ENCODE data around the gene CDKN1B.

CDKN1B gene

DNA sequence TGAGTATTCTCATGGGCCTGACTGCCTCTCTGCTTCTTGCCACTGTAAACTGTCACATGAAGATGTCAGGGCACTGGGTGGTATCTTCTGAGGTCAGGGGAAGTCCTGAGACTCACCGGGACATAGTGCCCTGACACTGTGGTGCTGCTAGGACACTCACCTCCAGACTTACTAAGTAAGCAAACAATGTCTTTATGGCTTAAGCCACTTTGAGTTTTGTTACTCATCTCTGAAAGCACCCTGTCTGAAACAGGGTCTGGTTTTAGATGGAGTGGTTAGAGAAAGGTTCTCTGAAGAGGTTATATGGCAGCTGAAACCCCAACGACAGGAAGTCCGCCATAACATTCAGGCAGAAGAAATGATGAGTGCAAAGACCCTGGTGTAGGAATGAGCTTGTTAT, 43.9 kb upstream of the CDKN1B start:
- H3K9me3 ChIP-seq (ENCODE audit: severe bottlenecking), result no peaks in the 10 kb centered on the region
- no peaks in the 10 kb centered on the region for H3K27me3 ChIP-seq (ENCODE audit: insufficient read depth, poor library complexity, severe bottlenecking)
- DNase-seq (ENCODE audit: low spot score) (no peak), ATAC-seq (ENCODE audit: low read depth) (no peak)
- no peaks in the 10 kb centered on the region for H3K4me1 ChIP-seq (ENCODE audit: insufficient read depth, poor library complexity, severe bottlenecking)
- H3K36me3 ChIP-seq (ENCODE audit: low read depth), result no peaks in the 10 kb centered on the region
- H3K4me3 ChIP-seq (ENCODE audit: severe bottlenecking), result no peak overlapping the region
- TF ChIP-seq, protein P1, sequence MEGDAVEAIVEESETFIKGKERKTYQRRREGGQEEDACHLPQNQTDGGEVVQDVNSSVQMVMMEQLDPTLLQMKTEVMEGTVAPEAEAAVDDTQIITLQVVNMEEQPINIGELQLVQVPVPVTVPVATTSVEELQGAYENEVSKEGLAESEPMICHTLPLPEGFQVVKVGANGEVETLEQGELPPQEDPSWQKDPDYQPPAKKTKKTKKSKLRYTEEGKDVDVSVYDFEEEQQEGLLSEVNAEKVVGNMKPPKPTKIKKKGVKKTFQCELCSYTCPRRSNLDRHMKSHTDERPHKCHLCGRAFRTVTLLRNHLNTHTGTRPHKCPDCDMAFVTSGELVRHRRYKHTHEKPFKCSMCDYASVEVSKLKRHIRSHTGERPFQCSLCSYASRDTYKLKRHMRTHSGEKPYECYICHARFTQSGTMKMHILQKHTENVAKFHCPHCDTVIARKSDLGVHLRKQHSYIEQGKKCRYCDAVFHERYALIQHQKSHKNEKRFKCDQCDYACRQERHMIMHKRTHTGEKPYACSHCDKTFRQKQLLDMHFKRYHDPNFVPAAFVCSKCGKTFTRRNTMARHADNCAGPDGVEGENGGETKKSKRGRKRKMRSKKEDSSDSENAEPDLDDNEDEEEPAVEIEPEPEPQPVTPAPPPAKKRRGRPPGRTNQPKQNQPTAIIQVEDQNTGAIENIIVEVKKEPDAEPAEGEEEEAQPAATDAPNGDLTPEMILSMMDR (IDR thresholded peaks at IDR 0.05; ENCODE audit: poor library complexity, severe bottlenecking), result no peak
- H3K27ac ChIP-seq (ENCODE audit: poor library complexity, severe bottlenecking), result no peak overlapping the region

DNA sequence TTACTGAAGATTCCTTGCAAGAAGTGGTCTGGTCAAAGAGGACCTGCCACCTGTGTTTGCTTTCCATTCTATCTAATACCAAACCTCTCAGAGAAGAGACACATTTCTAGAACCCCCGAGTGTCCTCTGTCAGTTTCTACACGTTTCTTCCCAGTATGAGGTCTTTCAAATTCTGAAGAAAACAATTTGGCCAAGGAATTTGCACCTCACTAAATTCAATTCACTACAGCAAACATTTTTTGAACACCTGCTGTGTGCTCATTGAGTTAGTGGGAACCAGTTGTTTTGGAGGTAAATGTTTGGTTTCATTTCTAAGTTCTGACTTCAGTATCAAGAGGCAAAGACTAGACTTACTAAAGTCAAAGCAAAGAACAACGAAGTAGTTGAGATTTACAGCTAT, 40.6 kb upstream of the CDKN1B start:
- no peak overlapping the region for H3K4me3 ChIP-seq (ENCODE audit: severe bottlenecking)
- no peaks in the 10 kb centered on the region for H3K9me3 ChIP-seq (ENCODE audit: severe bottlenecking)
- DNase-seq (ENCODE audit: low spot score) (no peak), ATAC-seq (ENCODE audit: low read depth) (no peak)
- H3K4me1 ChIP-seq (ENCODE audit: insufficient read depth, poor library complexity, severe bottlenecking), result no peaks in the 10 kb centered on the region
- H3K36me3 ChIP-seq (ENCODE audit: low read depth), result no peaks in the 10 kb centered on the region
- no peak overlapping the region for H3K27ac ChIP-seq (ENCODE audit: poor library complexity, severe bottlenecking)
- TF ChIP-seq, protein P1 (IDR thresholded peaks at IDR 0.05; ENCODE audit: poor library complexity, severe bottlenecking), result no peak
- H3K27me3 ChIP-seq (ENCODE audit: insufficient read depth, poor library complexity, severe bottlenecking), result no peaks in the 10 kb centered on the region

DNA sequence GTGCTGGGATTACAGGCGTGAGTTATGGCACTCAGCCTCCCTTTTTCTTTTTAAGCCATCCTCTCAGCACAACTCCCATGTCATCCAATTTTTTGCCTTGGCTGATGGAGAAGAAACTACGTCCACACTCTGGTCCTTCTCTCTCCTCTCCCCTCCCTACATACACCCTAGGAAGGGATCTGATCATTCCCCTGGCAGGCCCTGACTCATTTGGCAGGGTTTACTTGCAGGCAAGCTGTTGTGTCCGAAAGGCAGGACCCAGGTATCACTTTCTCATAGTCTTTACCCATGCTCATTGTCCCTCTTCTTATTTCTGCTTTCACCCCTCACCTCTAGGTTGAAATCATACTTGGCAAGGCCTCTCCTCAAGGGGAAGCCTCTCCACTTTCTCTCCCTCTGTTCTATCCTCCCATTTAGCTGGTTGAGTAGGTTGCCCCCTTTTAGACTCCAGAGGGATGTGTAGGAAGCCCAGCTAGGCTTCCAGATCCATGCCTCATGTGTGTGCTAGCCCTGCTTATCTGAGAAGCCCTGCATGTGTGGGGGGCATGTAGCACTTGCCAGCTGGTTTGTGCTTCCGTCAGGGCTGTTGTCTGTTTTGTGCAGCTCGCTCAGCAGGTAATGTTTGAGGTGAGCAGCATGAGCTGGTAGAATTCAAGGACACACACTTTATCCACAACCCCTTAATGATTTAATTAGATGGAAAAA, 36.0 kb upstream of the CDKN1B start:
- no peaks in the 10 kb centered on the region for H3K4me1 ChIP-seq (ENCODE audit: insufficient read depth, poor library complexity, severe bottlenecking)
- H3K36me3 ChIP-seq (ENCODE audit: low read depth), result no peaks in the 10 kb centered on the region
- no peak for ATAC-seq (ENCODE audit: low read depth)
- TF ChIP-seq, protein P1 (IDR thresholded peaks at IDR 0.05; ENCODE audit: poor library complexity, severe bottlenecking), result no peak
- no peak overlapping the region for H3K27ac ChIP-seq (ENCODE audit: poor library complexity, severe bottlenecking)
- no peaks in the 10 kb centered on the region for H3K9me3 ChIP-seq (ENCODE audit: severe bottlenecking)
- H3K27me3 ChIP-seq (ENCODE audit: insufficient read depth, poor library complexity, severe bottlenecking), result no peaks in the 10 kb centered on the region
- H3K4me3 ChIP-seq (ENCODE audit: severe bottlenecking), result no peak overlapping the region
- no peak for DNase-seq (ENCODE audit: low spot score)

DNA sequence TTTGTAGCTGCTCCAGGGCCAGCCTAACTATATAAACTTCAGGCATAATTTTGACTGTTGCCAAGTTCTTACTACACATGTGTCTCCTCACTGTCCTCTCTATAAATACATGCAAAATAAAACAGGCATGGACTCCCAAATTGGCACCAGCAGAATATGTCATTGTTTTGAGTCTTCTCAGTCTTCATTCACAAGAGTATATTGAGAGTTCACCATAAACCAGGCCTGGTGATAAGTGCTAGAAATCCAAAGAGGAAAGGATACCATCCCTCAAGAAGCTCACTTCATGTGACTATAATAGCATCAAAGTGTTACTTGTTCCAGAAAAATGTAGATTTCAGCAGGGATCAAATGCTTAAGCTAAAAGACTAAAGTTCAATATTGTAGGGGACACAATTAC, 34.9 kb upstream of the CDKN1B start:
- Histone ChIP-seq H3K27me3 (ENCODE audit: insufficient read depth, poor library complexity, severe bottlenecking) (no peaks in the 10 kb centered on the region), H3K9me3 (ENCODE audit: severe bottlenecking) (no peaks in the 10 kb centered on the region), H3K4me3 (ENCODE audit: severe bottlenecking) (no peak overlapping the region), H3K4me1 (ENCODE audit: insufficient read depth, poor library complexity, severe bottlenecking) (no peaks in the 10 kb centered on the region), H3K27ac (ENCODE audit: poor library complexity, severe bottlenecking) (no peak overlapping the region), H3K36me3 (ENCODE audit: low read depth) (no peaks in the 10 kb centered on the region)
- ATAC-seq (ENCODE audit: low read depth) (no peak), DNase-seq (ENCODE audit: low spot score) (no peak)
- TF ChIP-seq, protein P1 (IDR thresholded peaks at IDR 0.05; ENCODE audit: poor library complexity, severe bottlenecking), result no peak

DNA sequence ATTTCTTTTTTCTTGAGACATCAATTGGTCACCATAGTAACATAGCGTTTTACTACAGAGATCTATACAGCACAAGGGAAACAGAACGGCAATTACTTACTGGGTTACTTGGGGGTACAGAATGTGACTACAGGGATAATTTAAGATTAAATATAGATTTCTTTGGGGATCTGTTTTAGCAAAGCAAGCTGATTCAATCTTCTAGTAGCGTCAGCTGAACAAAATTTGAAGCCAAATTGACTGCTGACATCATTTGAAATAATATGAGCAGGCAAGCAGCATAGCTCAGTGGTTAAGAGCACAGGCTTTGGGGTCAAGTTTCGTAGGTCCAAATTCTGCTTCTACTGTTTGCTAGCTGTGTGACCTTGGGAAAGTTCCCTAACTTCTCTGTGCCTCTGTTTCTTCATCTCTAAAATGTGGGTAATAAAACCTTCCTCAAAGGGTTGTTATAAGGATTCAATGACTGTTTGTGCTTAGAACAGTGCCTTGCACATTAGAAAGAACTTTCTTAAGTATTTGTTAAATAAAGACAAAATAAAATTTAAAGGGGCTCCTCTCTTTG, 34.0 kb upstream of the CDKN1B start:
- Histone ChIP-seq H3K36me3 (ENCODE audit: low read depth) (no peaks in the 10 kb centered on the region), H3K27me3 (ENCODE audit: insufficient read depth, poor library complexity, severe bottlenecking) (no peaks in the 10 kb centered on the region), H3K4me3 (ENCODE audit: severe bottlenecking) (no peak overlapping the region), H3K9me3 (ENCODE audit: severe bottlenecking) (no peaks in the 10 kb centered on the region), H3K4me1 (ENCODE audit: insufficient read depth, poor library complexity, severe bottlenecking) (no peaks in the 10 kb centered on the region), H3K27ac (ENCODE audit: poor library complexity, severe bottlenecking) (no peak overlapping the region)
- TF ChIP-seq, protein P1 (IDR thresholded peaks at IDR 0.05; ENCODE audit: poor library complexity, severe bottlenecking), result no peak
- DNase-seq (ENCODE audit: low spot score) (no peak), ATAC-seq (ENCODE audit: low read depth) (no peak)

All from RWPE2 (cell line).